SU-DHL-6 (cell line): ENCODE measurements around the gene C11orf24.

Experiments used
- H2AFZ ChIP-seq: fragments of 200-600 bp; sonication (generic); 2 replicates; pipeline ENCODE4 v1.6.1; 2014; ENCODE audit warnings: low read depth, mild to moderate bottlenecking, moderate library complexity, mixed read lengths, antibody characterized with exemption, low read length; ENCODE audit not compliant: severe bottlenecking
- H3F3A ChIP-seq: fragments of 200-600 bp; shearing (Covaris generic); 2 replicates; pipeline ENCODE4 v1.6.0; 2016; ENCODE audit warnings: antibody characterized with exemption, mild to moderate bottlenecking; ENCODE audit not compliant: insufficient read depth
- H3K27ac ChIP-seq: fragments of 200-600 bp; sonication (generic); 2 replicates; pipeline ENCODE4 v1.5.1; 2016; ENCODE audit warnings: low read depth, mild to moderate bottlenecking, low read length, moderate library complexity, mixed read lengths
- H3K27me3 ChIP-seq: fragments of 200-600 bp; sonication (generic), shearing (Covaris generic); 2 replicates; pipeline ENCODE4 v1.6.0; 2014; ENCODE audit warnings: mild to moderate bottlenecking, low read length
- H3K36me3 ChIP-seq: fragments of 200-600 bp; sonication (generic); 2 replicates; pipeline ENCODE4 v1.6.1; 2014; ENCODE audit warnings: mild to moderate bottlenecking, low read length, mixed read lengths
- H3K4me2 ChIP-seq: fragments of 300-600, 200-600 bp; shearing (Covaris generic), sonication (generic); 2 replicates; pipeline ENCODE4 v1.6.0; 2014; ENCODE audit warnings: low read length, low read depth, mild to moderate bottlenecking; ENCODE audit not compliant: poor library complexity, severe bottlenecking
- H3K4me3 ChIP-seq: fragments of 200-600 bp; sonication (generic); 2 replicates; pipeline ENCODE4 v1.5.1; 2014; ENCODE audit warnings: antibody characterized with exemption, low read length, mild to moderate bottlenecking, mixed read lengths; ENCODE audit not compliant: insufficient read depth, poor library complexity, severe bottlenecking
- H3K79me2 ChIP-seq: fragments of 200-600 bp; sonication (generic); 2 replicates; pipeline ENCODE4 v1.6.1; 2014; ENCODE audit warnings: mild to moderate bottlenecking, low read length, moderate library complexity; ENCODE audit not compliant: insufficient read depth
- H3K9ac ChIP-seq: fragments of 200-600 bp; sonication (generic); 2 replicates; pipeline ENCODE4 v1.7.0; 2014; ENCODE audit warnings: mild to moderate bottlenecking, low read length
- H3K9me2 ChIP-seq: fragments of 200-600 bp; sonication (generic); replicated peaks from 2 replicates; pipeline ENCODE4 v1.6.1; 2014; ENCODE audit warnings: low read length; ENCODE audit not compliant: insufficient read depth
- H3K9me3 ChIP-seq: fragments of 200-600 bp; sonication (generic); 2 replicates; pipeline ENCODE4 v1.6.1; 2014; ENCODE audit warnings: low read length, mixed read lengths; ENCODE audit not compliant: insufficient read depth
- H4K20me1 ChIP-seq: fragments of 200-600 bp; sonication (generic); 2 replicates; pipeline ENCODE4 v1.6.1; 2014; ENCODE audit warnings: low read depth, mild to moderate bottlenecking, antibody characterized with exemption, low read length, moderate library complexity, mixed read lengths
- EZH2phosphoT487 ChIP-seq: fragments of 200-600 bp; sonication (generic), shearing (Covaris generic); conservative IDR thresholded peaks from 2 replicates; pipeline ENCODE4 v1.6.1; 2018; ENCODE audit warnings: mild to moderate bottlenecking, antibody characterized with exemption, low read length, moderate library complexity, mixed read lengths
- TF ChIP-seq, protein P1 (sequence below): fragments of 200-600 bp; sonication (generic); IDR thresholded peaks from one replicate; pipeline ENCODE4 v1.5.1; 2017; ENCODE audit warnings: antibody characterized with exemption, mild to moderate bottlenecking, low read length, moderate library complexity; ENCODE audit not compliant: insufficient read depth, poor library complexity, severe bottlenecking

C11orf24 gene

DNA sequence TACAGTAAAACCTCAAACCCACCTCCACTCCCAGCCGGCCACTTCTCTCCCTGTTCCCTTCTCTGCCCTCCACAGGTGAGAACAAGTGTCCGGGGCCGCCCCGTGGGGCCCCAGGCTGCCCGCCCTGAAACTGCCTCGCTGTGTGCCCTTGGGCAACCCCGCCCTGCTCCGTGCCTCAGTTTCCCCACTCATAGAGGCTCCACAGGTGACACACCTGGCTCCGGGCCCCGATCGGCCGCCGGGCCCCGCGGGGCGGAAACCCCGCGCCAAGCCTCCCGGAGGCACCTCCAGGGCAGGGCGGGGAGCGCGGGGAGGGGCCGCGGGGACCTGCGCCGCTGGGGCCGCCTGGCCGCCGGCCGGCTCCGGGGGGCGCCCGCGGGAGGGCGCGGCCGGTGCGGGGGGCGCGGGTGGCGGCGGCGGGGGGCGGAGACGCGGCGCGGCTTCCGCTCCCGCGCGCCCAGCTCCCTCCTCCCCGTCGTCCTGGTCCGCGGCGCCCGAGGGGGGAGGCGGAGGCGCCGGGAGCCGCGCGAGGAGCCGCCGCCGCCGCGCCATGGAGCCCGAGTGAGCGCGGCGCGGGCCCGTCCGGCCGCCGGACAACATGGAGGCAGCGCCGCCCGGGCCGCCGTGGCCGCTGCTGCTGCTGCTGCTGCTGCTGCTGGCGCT, 40.5 kb upstream of the C11orf24 start, which contains the start of gene LRP5:
Gene LRP5, plus strand, starts transcription at position 475 of the 663 bp plus-strand sequence. Its CDS starts 124 bp downstream, at position 599.
- Histone ChIP-seq H3K9me2 (no peaks in the 10 kb centered on the region), H3K79me2 (no peaks in the 10 kb centered on the region), H3K4me3 (no peak within 1 kb of the TSS), H3K9ac (no peak within 1 kb of the TSS), H4K20me1 (no peaks in the 10 kb centered on the region), H3K9me3 (no peaks in the 10 kb centered on the region), H3K4me2 (peak within 1 kb of the TSS; percentile 39), H3F3A (no peaks in the 10 kb centered on the region), H3K27ac (no peak within 1 kb of the TSS), H3K27me3 (no peaks in the 10 kb centered on the region), H2AFZ (no peak within 1 kb of the TSS), H3K36me3 (no peaks in the 10 kb centered on the region)
- TF ChIP-seq EZH2phosphoT487, result no peak
- TF ChIP-seq, protein P1, sequence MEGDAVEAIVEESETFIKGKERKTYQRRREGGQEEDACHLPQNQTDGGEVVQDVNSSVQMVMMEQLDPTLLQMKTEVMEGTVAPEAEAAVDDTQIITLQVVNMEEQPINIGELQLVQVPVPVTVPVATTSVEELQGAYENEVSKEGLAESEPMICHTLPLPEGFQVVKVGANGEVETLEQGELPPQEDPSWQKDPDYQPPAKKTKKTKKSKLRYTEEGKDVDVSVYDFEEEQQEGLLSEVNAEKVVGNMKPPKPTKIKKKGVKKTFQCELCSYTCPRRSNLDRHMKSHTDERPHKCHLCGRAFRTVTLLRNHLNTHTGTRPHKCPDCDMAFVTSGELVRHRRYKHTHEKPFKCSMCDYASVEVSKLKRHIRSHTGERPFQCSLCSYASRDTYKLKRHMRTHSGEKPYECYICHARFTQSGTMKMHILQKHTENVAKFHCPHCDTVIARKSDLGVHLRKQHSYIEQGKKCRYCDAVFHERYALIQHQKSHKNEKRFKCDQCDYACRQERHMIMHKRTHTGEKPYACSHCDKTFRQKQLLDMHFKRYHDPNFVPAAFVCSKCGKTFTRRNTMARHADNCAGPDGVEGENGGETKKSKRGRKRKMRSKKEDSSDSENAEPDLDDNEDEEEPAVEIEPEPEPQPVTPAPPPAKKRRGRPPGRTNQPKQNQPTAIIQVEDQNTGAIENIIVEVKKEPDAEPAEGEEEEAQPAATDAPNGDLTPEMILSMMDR, result no peak

DNA sequence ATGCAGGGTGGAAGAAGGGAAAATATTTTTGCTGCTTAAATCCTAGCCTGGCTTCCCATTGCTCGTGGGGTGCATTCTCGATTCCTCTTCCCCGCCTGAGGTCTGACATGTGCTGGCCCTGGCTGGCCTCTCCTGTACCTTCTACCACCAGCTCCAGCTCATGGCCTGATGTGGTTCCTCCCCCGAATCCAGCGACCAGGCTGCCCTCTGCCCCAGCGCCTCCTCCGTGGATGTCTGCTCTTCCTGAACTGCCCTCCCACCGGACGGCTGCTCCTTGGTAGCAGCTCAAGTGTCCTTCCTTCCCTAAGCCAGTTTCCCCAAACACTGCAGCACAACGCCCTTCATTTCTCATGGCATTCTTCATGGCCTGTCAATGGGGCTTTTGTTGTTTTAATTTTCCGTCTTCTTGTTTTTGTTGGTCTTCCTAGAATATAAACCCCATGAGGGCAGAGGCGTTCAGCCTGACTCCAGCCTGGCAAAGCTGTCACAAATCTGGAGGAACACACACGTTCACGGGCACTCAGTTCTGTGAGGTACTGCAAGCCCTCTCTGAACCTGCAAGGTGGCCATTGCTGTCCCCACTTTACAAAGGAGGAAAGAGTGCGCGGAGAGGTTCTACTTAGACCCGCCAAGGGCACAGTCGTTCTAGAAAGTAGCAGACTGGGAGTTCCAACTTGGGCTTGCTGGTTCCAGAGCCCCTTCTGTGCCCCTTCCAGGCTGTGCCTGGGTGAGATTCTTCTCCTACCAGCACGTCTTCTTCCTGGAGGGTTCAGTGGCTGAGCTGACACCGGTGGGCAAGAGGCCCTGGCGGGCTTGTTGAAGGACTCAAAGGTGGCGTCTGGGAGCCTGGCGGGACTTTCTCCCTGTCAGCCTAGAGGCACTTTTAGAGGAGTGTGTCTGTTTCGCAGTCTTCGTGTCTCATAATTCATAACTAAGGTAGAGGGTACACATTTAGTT, 39.7 kb upstream of the C11orf24 start:
- Histone ChIP-seq H3K9me2 (no peaks in the 10 kb centered on the region), H3K36me3 (no peaks in the 10 kb centered on the region), H4K20me1 (no peaks in the 10 kb centered on the region), H3K9me3 (no peaks in the 10 kb centered on the region), H3K9ac (no peak overlapping the region), H3F3A (no peaks in the 10 kb centered on the region), H3K27me3 (no peaks in the 10 kb centered on the region), H3K79me2 (no peaks in the 10 kb centered on the region), H2AFZ (no peak overlapping the region), H3K4me3 (no peak overlapping the region), H3K27ac (no peak overlapping the region), H3K4me2 (no peak overlapping the region)
- TF ChIP-seq, protein P1, result no peak
- no peak for TF ChIP-seq EZH2phosphoT487

GRCh38 chr11:68309621-68310185, 37.9 kb upstream of the C11orf24 start:
- no peaks in the 10 kb centered on the region for H4K20me1 ChIP-seq
- H3K9ac ChIP-seq, result no peak overlapping the region
- no peaks in the 10 kb centered on the region for H3K79me2 ChIP-seq
- H3K27ac ChIP-seq, result no peak overlapping the region
- H2AFZ ChIP-seq, result no peak overlapping the region
- H3F3A ChIP-seq, result no peaks in the 10 kb centered on the region
- H3K27me3 ChIP-seq, result no peaks in the 10 kb centered on the region
- no peak for TF ChIP-seq EZH2phosphoT487
- TF ChIP-seq, protein P1, result no peak
- H3K9me3 ChIP-seq, result no peaks in the 10 kb centered on the region; the same call in 1 of the 2 replicates
- H3K9me2 ChIP-seq, result no peaks in the 10 kb centered on the region
- no peaks in the 10 kb centered on the region for H3K36me3 ChIP-seq
- no peak overlapping the region for H3K4me2 ChIP-seq
- H3K4me3 ChIP-seq, result no peak overlapping the region
